Gastroesophageal sphincter (tissue), 4 donors: ENCODE results near the gene ME1. TPM values are rescaled to one million over a fixed set of nuclear protein-coding genes. Genes with fewer than 3 reads are reported as not detected.

ENCODE experiments used
- ATAC-seq: fragments of 150-250 bp; one replicate; pipeline ENCODE4 v1.9.1; 2016; ENCODE audit warnings: mild to moderate bottlenecking, moderate library complexity
- H3K27ac ChIP-seq, 4 donors: fragments of 200-600 bp; sonication (generic) in 3 of 4; 1 replicate in 3 of 4; 2 replicates in 1 of 4; pipeline ENCODE4 v1.5.1; 2016 to 2019
- H3K27me3 ChIP-seq: fragments of 200-600 bp; sonication (generic); one replicate; pipeline ENCODE4 v1.5.1; 2019
- H3K36me3 ChIP-seq, 2 donors: fragments of 200-600 bp; sonication (generic); one replicate each; pipeline ENCODE4 v1.5.1; 2019; ENCODE audit warnings: control low read depth in 1 of 2
- H3K4me1 ChIP-seq, 3 donors: fragments of 200-600 bp; sonication (generic); 1 replicate in 2 of 3; 2 replicates in 1 of 3; pipeline ENCODE4 v1.5.1; 2016 to 2019; ENCODE audit warnings: control low read depth in 2 of 3
- H3K4me3 ChIP-seq, 2 donors: fragments of 200-600 bp; sonication (generic); one replicate each; pipeline ENCODE4 v1.5.1; 2019; ENCODE audit warnings: mild to moderate bottlenecking in 1 of 2, moderate library complexity in 1 of 2
- H3K9me3 ChIP-seq, 3 donors: fragments of 200-600 bp; sonication (generic); one replicate each; pipeline ENCODE4 v1.5.1; 2017 to 2019; ENCODE audit warnings: control low read depth in 2 of 3
- EP300 ChIP-seq: sonication (generic); formaldehyde crosslinking; IDR thresholded peaks from one replicate; pipeline ENCODE4 v1.6.1; 2017; ENCODE audit warnings: antibody characterized with exemption, mild to moderate bottlenecking
- POLR2A ChIP-seq, 2 donors: fragments of 450-650 bp; IDR thresholded peaks; one replicate each; pipeline ENCODE4 v1.6.1; 2017; ENCODE audit warnings: antibody characterized with exemption in 2 of 2, mild to moderate bottlenecking in 2 of 2, moderate library complexity in 1 of 2
- POLR2AphosphoS5 ChIP-seq: sonication (generic); formaldehyde crosslinking; IDR thresholded peaks from one replicate; pipeline ENCODE4 v1.6.1; 2017; ENCODE audit warnings: antibody characterized with exemption
- WGBS, 2 donors: methylation state at CpG; one replicate each; pipeline ENCODE4 v1.1.5; 2018; ENCODE audit warnings: low coverage in 1 of 2; 5-methylcytosine and 5-hydroxymethylcytosine counted together
- total RNA-seq, 4 donors: library from RNA; depleted of rRNA; stranded (reverse); fragments of >200 nt; gene quantifications; one replicate each; pipeline ENCODE4 v1.1.0, GENCODE V29; 2016
- TF ChIP-seq, protein P1 (sequence below), 4 experiments: fragments of 200-600 bp in 2 of 4; fragments of 450-650 bp in 2 of 4; sonication (generic) in 1 of 4; IDR thresholded peaks; one replicate each; pipeline ENCODE4 v1.5.1; 2017 to 2019; ENCODE audit warnings: antibody characterized with exemption in 4 of 4, mild to moderate bottlenecking in 2 of 4, moderate library complexity in 2 of 4

The ME1 gene
- total RNA-seq, 4 donors from 2014 or later = 18.8 to 33.3 (median 20.4) TPM

DNA sequence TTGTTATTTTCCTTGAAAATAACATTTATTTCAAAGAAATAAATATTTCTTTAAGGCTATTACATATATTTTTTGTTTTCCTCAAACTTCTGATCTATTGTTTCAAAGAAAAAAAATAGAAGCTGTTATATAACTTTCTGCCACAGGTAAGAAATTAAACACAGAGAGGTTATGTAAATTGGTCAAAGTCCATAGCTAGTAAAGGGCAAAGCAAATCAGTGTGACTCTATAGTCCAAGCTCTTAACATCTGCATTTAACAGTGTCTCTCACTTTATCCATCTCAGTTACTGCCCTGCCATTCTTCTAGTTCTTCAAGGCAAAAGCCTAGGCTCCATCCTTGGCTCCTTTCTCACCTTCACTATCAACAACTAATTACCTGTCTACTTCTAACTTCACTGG, 180.6 kb downstream of the ME1 start:
- Histone ChIP-seq H3K36me3 (peaks cover 0 to 31% of the 10 kb centered on the region in 2 donors), H3K4me3 (no peak overlapping the region), H3K27me3 (no peaks in the 10 kb centered on the region), H3K27ac (no peak overlapping the region), H3K4me1 (no peaks in the 10 kb centered on the region), H3K9me3 (no peaks in the 10 kb centered on the region)
- ATAC-seq = no peak
- TF ChIP-seq POLR2A (IDR thresholded peaks at IDR 0.05) (no peak), POLR2AphosphoS5 (no peak), EP300 (no peak)
- TF ChIP-seq, protein P1, sequence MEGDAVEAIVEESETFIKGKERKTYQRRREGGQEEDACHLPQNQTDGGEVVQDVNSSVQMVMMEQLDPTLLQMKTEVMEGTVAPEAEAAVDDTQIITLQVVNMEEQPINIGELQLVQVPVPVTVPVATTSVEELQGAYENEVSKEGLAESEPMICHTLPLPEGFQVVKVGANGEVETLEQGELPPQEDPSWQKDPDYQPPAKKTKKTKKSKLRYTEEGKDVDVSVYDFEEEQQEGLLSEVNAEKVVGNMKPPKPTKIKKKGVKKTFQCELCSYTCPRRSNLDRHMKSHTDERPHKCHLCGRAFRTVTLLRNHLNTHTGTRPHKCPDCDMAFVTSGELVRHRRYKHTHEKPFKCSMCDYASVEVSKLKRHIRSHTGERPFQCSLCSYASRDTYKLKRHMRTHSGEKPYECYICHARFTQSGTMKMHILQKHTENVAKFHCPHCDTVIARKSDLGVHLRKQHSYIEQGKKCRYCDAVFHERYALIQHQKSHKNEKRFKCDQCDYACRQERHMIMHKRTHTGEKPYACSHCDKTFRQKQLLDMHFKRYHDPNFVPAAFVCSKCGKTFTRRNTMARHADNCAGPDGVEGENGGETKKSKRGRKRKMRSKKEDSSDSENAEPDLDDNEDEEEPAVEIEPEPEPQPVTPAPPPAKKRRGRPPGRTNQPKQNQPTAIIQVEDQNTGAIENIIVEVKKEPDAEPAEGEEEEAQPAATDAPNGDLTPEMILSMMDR (IDR thresholded peaks at IDR 0.05) = no peak

DNA sequence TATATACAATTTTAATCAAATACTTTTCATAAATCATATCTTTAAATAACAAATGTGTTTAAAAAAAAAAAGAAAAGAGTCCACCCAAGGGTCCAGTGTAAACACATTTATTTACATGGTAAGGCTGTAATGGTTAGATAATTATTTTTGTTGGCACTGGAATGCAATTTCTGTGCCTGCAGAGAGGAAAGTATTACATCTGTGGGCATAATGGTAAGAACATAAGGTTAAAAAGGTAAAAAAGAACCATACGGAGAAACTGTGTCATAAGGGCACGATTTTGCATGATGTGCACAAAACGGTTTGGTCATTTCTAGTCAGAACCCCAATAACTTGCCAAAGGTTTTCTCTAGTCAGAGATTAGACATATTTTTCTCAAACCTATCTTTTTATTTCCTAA, 183.4 kb downstream of the ME1 start:
- Histone ChIP-seq H3K27me3 (no peaks in the 10 kb centered on the region), H3K36me3 (peaks cover 0 to 24% of the 10 kb centered on the region in 2 donors), H3K9me3 (no peaks in the 10 kb centered on the region), H3K27ac (no peak overlapping the region), H3K4me1 (no peaks in the 10 kb centered on the region), H3K4me3 (no peak overlapping the region)
- TF ChIP-seq POLR2AphosphoS5 = no peak
- TF ChIP-seq, protein P1 (IDR thresholded peaks at IDR 0.05) = no peak
- no peak for TF ChIP-seq EP300
- TF ChIP-seq POLR2A (IDR thresholded peaks at IDR 0.05) = no peak
- no peak for ATAC-seq
- WGBS, 2 donors = 64 to 78% methylated on average over 3 of the region's 3 CpGs

DNA sequence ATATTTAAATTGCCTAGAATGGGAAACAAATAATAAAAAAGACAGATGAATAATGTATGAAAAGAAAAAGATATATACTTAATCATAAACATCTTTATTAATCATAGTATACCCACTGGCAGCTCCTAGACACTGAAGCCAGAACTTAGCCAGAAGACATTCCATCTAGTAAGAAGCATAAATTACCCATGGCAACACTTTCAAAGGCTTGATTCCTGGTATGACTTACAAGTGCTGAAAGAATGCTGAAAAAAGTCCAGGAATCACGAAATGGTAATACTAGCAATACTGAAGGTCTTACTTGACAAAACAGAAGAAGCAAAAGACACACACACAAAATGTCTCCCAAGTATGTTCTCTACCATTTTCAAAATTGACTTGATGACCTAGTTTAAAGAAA, 199.7 kb downstream of the ME1 start:
- Histone ChIP-seq H3K27ac (no peak overlapping the region), H3K36me3 (peaks cover 0 to 9% of the 10 kb centered on the region in 2 donors), H3K27me3 (no peaks in the 10 kb centered on the region), H3K4me3 (no peak overlapping the region), H3K4me1 (no peaks in the 10 kb centered on the region), H3K9me3 (no peaks in the 10 kb centered on the region)
- WGBS, 2 donors = 19 to 33% methylated on average over 1 of the region's 1 CpG
- TF ChIP-seq POLR2AphosphoS5 = no peak
- no peak for TF ChIP-seq POLR2A (IDR thresholded peaks at IDR 0.05)
- TF ChIP-seq, protein P1 (IDR thresholded peaks at IDR 0.05) = no peak
- no peak for TF ChIP-seq EP300
- ATAC-seq = no peak

DNA sequence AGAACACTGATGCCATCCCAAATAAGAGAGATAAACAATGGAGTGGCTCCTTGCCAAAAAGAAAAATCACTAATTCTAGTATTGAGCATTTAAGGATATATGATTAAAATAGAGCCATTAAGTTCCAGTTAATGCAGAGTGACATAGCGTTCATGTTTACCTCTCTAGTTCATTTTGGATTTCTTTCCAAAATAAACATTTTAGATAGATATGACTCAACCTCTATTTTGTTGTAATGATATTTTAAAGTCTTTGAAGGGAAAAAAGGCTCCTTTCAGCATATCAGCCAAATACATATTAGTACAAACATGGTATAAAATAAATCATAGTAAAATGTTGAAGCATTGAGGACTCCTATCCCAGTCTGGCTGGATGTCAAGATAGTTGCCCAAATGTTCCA, 204.3 kb downstream of the ME1 start:
- Histone ChIP-seq H3K27ac (no peak overlapping the region), H3K36me3 (peaks cover 0 to 16% of the 10 kb centered on the region in 2 donors), H3K9me3 (no peaks in the 10 kb centered on the region), H3K4me1 (peaks cover 0 to 4% (median 0%) of the 10 kb centered on the region in 3 donors), H3K4me3 (no peak overlapping the region), H3K27me3 (no peaks in the 10 kb centered on the region)
- 50 to 79% methylated on average over 1 of the region's 1 CpG for WGBS, 2 donors
- no peak for TF ChIP-seq EP300
- TF ChIP-seq POLR2AphosphoS5 = no peak
- TF ChIP-seq, protein P1 (IDR thresholded peaks at IDR 0.05) = no peak
- TF ChIP-seq POLR2A (IDR thresholded peaks at IDR 0.05) = no peak
- no peak for ATAC-seq

DNA sequence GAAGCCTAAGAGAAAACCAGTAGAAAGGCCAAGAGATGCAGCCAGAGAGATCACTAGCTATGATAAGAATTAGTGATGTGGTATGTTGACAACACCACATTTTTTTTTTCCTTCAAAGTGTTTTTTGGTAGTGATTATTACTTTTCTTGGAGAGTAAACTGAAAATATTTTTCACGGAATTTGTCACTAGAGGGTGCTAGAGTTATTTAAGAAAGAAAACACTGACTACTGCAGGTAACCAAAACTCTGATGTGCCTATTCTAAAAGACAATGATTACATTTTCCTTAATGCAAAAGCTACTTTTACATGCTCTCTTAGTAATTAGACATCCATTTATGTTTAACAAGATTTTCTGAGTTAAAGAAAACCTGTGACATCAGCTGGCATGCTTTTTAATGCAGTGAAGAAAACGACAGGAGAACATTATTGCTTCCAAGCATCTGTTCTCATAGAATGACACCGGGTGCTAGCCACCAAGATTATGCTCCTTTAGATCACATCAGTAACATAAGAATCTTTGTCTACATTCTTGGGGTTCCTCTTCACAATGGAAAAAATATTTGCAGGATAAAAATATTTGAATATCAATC, 208.9 kb downstream of the ME1 start:
- peaks cover 0 to 16% of the 10 kb centered on the region in 2 donors for H3K36me3 ChIP-seq
- H3K9me3 ChIP-seq = no peaks in the 10 kb centered on the region
- WGBS, 2 donors = 31 to 59% methylated on average over 3 of the region's 3 CpGs
- H3K4me1 ChIP-seq = peaks cover 0 to 4% (median 0%) of the 10 kb centered on the region in 3 donors
- no peak overlapping the region for H3K4me3 ChIP-seq
- no peak for ATAC-seq
- no peak overlapping the region for H3K27ac ChIP-seq
- TF ChIP-seq, protein P1 (IDR thresholded peaks at IDR 0.05) = peak; percentile 34 to 60 (median 36)
- TF ChIP-seq POLR2AphosphoS5 = no peak
- H3K27me3 ChIP-seq = no peaks in the 10 kb centered on the region
